H1 (cell line): ENCODE results near the gene C5. TPM values are rescaled to one million over a fixed set of nuclear protein-coding genes. Genes with fewer than 3 reads are reported as not detected.

Experiments used
- CTCF ChIA-PET: fragments of 300-600 bp; sonication (Branson Sonifier 250); formaldehyde crosslinking; loops from one replicate; lab custom pipeline; 2021; ENCODE audit not compliant: partially characterized antibody; lab: Charles Lee
- POLR2A ChIA-PET: fragments of 300-600 bp; sonication (Branson Sonifier 250); formaldehyde crosslinking; loops from one replicate; lab custom pipeline; 2021; ENCODE audit warnings: inconsistent platforms; ENCODE audit not compliant: partially characterized antibody; lab: Charles Lee
- DNase-seq, 2 experiments: peaks; one replicate each; pipeline versions ENCODE4 v3.0.0 to v3.0.0-alpha.2; 2010 to 2022; ENCODE audit warnings: low spot score in 2 of 2, low read depth in 1 of 2, mixed read lengths in 1 of 2
- FAIRE-seq: peaks from 2 replicates; lab custom pipeline; 2011; peaks lifted over from hg19 to GRCh38; lab: Jason Lieb, UNC
- H2AFZ ChIP-seq: 2 replicates; pipeline ENCODE4 v1.8.1; 2012; ENCODE audit warnings: low read length, inconsistent platforms
- H2AK5ac ChIP-seq: 2 replicates; pipeline ENCODE4 v1.6.1; 2013; ENCODE audit warnings: low read depth, low read length
- H2BK120ac ChIP-seq: replicated peaks from 2 replicates; pipeline ENCODE3; 2013; ENCODE audit warnings: low read depth, low read length, inconsistent platforms
- H2BK12ac ChIP-seq: 2 replicates; pipeline ENCODE4 v1.6.1; 2013; ENCODE audit warnings: low read depth, low read length
- H2BK15ac ChIP-seq: 2 replicates; pipeline ENCODE4 v1.6.1; 2013; ENCODE audit warnings: low read length
- H2BK20ac ChIP-seq: 2 replicates; pipeline ENCODE4 v1.6.1; 2013; ENCODE audit warnings: low read length
- H2BK5ac ChIP-seq: 2 replicates; pipeline ENCODE4 v1.6.1; 2013; ENCODE audit warnings: low read depth, low read length
- H3K14ac ChIP-seq: 2 replicates; pipeline ENCODE4 v1.6.1; 2013; ENCODE audit warnings: inconsistent platforms; ENCODE audit not compliant: insufficient read length
- H3K18ac ChIP-seq: 2 replicates; pipeline ENCODE4 v1.6.1; 2013; ENCODE audit warnings: low read length; ENCODE audit errors: extremely low read depth
- H3K23ac ChIP-seq: 2 replicates; pipeline ENCODE4 v1.6.1; 2013; ENCODE audit warnings: inconsistent platforms; ENCODE audit not compliant: insufficient read length
- H3K23me2 ChIP-seq: 2 replicates; pipeline ENCODE4 v1.6.1; 2013; ENCODE audit warnings: low read depth, low read length
- H3K27ac ChIP-seq: 2 replicates; pipeline ENCODE4 v1.6.1; 2011; ENCODE audit warnings: low read depth, low read length, inconsistent platforms
- H3K27me3 ChIP-seq, 4 experiments: replicated peaks in 1 of 4; 1 replicate in 1 of 4; 2 replicates in 3 of 4; pipeline versions ENCODE4 v1.6.1 to v1.8.1; 2011 to 2013; ENCODE audit warnings: low read length in 3 of 4, mild to moderate bottlenecking in 3 of 4, inconsistent platforms in 2 of 4, mixed read lengths in 2 of 4, moderate library complexity in 1 of 4; ENCODE audit not compliant: control insufficient read depth in 3 of 4, insufficient read depth in 3 of 4; ENCODE audit errors: extremely low read depth in 1 of 4
- H3K36me3 ChIP-seq, 4 experiments: 2 replicates each; pipeline versions ENCODE4 v1.6.1 to v1.8.1; 2011 to 2013; ENCODE audit warnings: mild to moderate bottlenecking in 4 of 4, low read length in 3 of 4, moderate library complexity in 2 of 4, control low read depth in 1 of 4, inconsistent platforms in 1 of 4; ENCODE audit not compliant: insufficient read depth in 4 of 4, control insufficient read depth in 2 of 4
- H3K4ac ChIP-seq: replicated peaks from 2 replicates; pipeline ENCODE3; 2013; ENCODE audit warnings: low read length, low read depth, mixed read lengths, inconsistent platforms; ENCODE audit not compliant: insufficient read length
- H3K4me1 ChIP-seq, 4 experiments: replicated peaks in 1 of 4; 1 replicate in 1 of 4; 2 replicates in 3 of 4; pipeline versions ENCODE4 v1.6.1 to v1.8.1; 2011 to 2013; ENCODE audit warnings: low read length in 3 of 4, inconsistent platforms in 2 of 4, mixed read lengths in 1 of 4; ENCODE audit not compliant: insufficient read depth in 4 of 4, control insufficient read depth in 3 of 4
- H3K4me2 ChIP-seq, 2 experiments: 2 replicates each; pipeline versions ENCODE4 v1.6.1 to v1.8.1; 2011 to 2013; ENCODE audit warnings: low read depth in 2 of 2, low read length in 2 of 2, control low read depth in 1 of 2, inconsistent platforms in 1 of 2, mild to moderate bottlenecking in 1 of 2; ENCODE audit not compliant: insufficient read depth in 1 of 2
- H3K4me3 ChIP-seq, 4 experiments: fragments of 200-600, 300-600 bp in 1 of 4; sonication (generic), shearing (Covaris generic), sonication (Bioruptor Twin) in 1 of 4; 2 replicates each; pipeline versions ENCODE4 v1.5.1 to v1.8.1; 2011 to 2016; ENCODE audit warnings: low read length in 4 of 4, low read depth in 3 of 4, control low read depth in 2 of 4, inconsistent platforms in 2 of 4, mild to moderate bottlenecking in 2 of 4, mixed read lengths in 1 of 4, moderate library complexity in 1 of 4; ENCODE audit not compliant: insufficient read depth in 2 of 4; ENCODE audit errors: extremely low read depth in 1 of 4
- H3K56ac ChIP-seq: replicated peaks from 2 replicates; pipeline ENCODE3; 2013; ENCODE audit warnings: low read depth, mild to moderate bottlenecking, mixed read lengths, low read length, inconsistent platforms; ENCODE audit not compliant: insufficient read length
- H3K79me1 ChIP-seq: 2 replicates; pipeline ENCODE4 v1.6.1; 2013; ENCODE audit warnings: low read depth, low read length, control low read depth
- H3K79me2 ChIP-seq, 2 experiments: 2 replicates each; pipeline versions ENCODE4 v1.6.1 to v1.8.1; 2012 to 2013; ENCODE audit warnings: low read length in 2 of 2, mild to moderate bottlenecking in 2 of 2, inconsistent platforms in 1 of 2; ENCODE audit not compliant: insufficient read depth in 2 of 2, control insufficient read depth in 1 of 2
- H3K9ac ChIP-seq, 4 experiments: replicated peaks in 1 of 4; 1 replicate in 1 of 4; 2 replicates in 3 of 4; pipeline versions ENCODE4 v1.6.1 to v1.8.1; 2011 to 2013; ENCODE audit warnings: low read depth in 3 of 4, low read length in 3 of 4, control low read depth in 2 of 4, mild to moderate bottlenecking in 2 of 4, moderate library complexity in 2 of 4, inconsistent platforms in 1 of 4; ENCODE audit errors: extremely low read depth in 1 of 4
- H3K9me3 ChIP-seq, 2 experiments: 2 replicates each; pipeline versions ENCODE4 v1.6.1 to v1.8.1; 2012 to 2013; ENCODE audit warnings: mild to moderate bottlenecking in 2 of 2, moderate library complexity in 2 of 2, control low read depth in 1 of 2, inconsistent platforms in 1 of 2, low read depth in 1 of 2, low read length in 1 of 2, mixed read lengths in 1 of 2; ENCODE audit not compliant: insufficient read depth in 2 of 2
- H4K20me1 ChIP-seq, 2 experiments: replicated peaks in 1 of 2; 2 replicates each; pipeline versions ENCODE3 to v1.8.1; 2011 to 2013; ENCODE audit warnings: inconsistent platforms in 2 of 2, low read length in 2 of 2, mild to moderate bottlenecking in 1 of 2; ENCODE audit not compliant: insufficient read depth in 2 of 2, control insufficient read depth in 1 of 2
- H4K5ac ChIP-seq: 2 replicates; pipeline ENCODE4 v1.6.1; 2013; ENCODE audit warnings: low read length, low read depth, mixed read lengths, inconsistent platforms; ENCODE audit not compliant: insufficient read length
- H4K8ac ChIP-seq: 2 replicates; pipeline ENCODE4 v1.8.0; 2013; ENCODE audit warnings: mild to moderate bottlenecking, moderate library complexity, low read length, inconsistent platforms; ENCODE audit not compliant: insufficient read depth; ENCODE audit errors: extremely low read depth
- H4K91ac ChIP-seq: replicated peaks from 2 replicates; pipeline ENCODE3; 2013; ENCODE audit warnings: low read length, mixed read lengths, inconsistent platforms; ENCODE audit not compliant: insufficient read length
- NANOG ChIP-seq: IDR thresholded peaks from 2 replicates; pipeline ENCODE4 v1.6.1; 2011; ENCODE audit warnings: low read length, low read depth, mild to moderate bottlenecking, inconsistent platforms; ENCODE audit not compliant: insufficient read depth, poor library complexity, severe bottlenecking
- RAD21 ChIP-seq, 2 experiments: IDR thresholded peaks in 1 of 2; conservative IDR thresholded peaks in 1 of 2; 2 replicates each; pipeline ENCODE4 v1.6.1; 2011; ENCODE audit warnings: low read depth in 2 of 2, low read length in 2 of 2, improper control_type of control experiment in 1 of 2, inconsistent platforms in 1 of 2, mild to moderate bottlenecking in 1 of 2, moderate library complexity in 1 of 2
- SIRT6 ChIP-seq: IDR thresholded peaks from one replicate; pipeline ENCODE4 v1.7.1; 2012; ENCODE audit warnings: low read length, inconsistent platforms
- SP4 ChIP-seq: IDR thresholded peaks from 2 replicates; pipeline ENCODE4 v1.6.1; 2012; ENCODE audit warnings: low read length, inconsistent platforms
- SUZ12 ChIP-seq: fragments of 200-600 bp; sonication (generic); IDR thresholded peaks from 2 replicates; pipeline ENCODE4 v1.6.1; 2012; ENCODE audit warnings: mild to moderate bottlenecking, inconsistent platforms, low read length, moderate library complexity, mixed read lengths
- whole genome bisulfite sequencing, 2 experiments: shearing (Covaris generic) in 1 of 2; methylation state at CpG; one replicate each; pipeline versions ENCODE4 v1.1.6 to v1.1.7; 2013 to 2015; ENCODE audit warnings: low lambda C conversion rate in 2 of 2, mixed read lengths in 2 of 2, inconsistent platforms in 1 of 2, low coverage in 1 of 2, missing lambda C conversion rate in 1 of 2; ENCODE audit not compliant: insufficient replicate concordance in 2 of 2, insufficient coverage in 1 of 2, insufficient read length in 1 of 2; ENCODE audit errors: extremely low coverage in 1 of 2, missing lambda C conversion rate in 1 of 2; 5-methylcytosine and 5-hydroxymethylcytosine counted together
- polyA plus RNA-seq, 7 experiments: library from polyadenylated mRNA; depleted of rRNA in 3 of 7; stranded (reverse) in 5 of 7; unstranded in 2 of 7; fragments of >200 nt in 5 of 7; fragments of 200-250 nt in 2 of 7; gene quantifications; 1 replicate in 5 of 7; 2 replicates in 1 of 7; 4 replicates in 1 of 7; pipeline versions ENCODE4 v1.2.1 to v1.2.3, GENCODE V29; 2011 to 2013; ENCODE audit warnings: missing spikeins in 2 of 7, mixed read lengths in 2 of 7
- total RNA-seq: library from RNA; stranded (reverse); fragmentation: NEBNext Ultra II Directional; extraction: Animal tissue kit (Norgen Biotek cat#: 25700); gene quantifications from 2 replicates; pipeline ENCODE4 v1.2.1, GENCODE V29; 2021

The C5 gene
- total and polyA plus RNA-seq, 2 of the 8 experiments (the other 6 are each of a cell fraction or from before 2014, with no cell fraction given) = 0.24 to 0.35 TPM

GRCh38 chr9:120944948-120945347 lies 105.1 kb downstream of the C5 start:
- no peak overlapping the region for H2AK5ac ChIP-seq
- no peak overlapping the region for H2BK12ac ChIP-seq
- no peak overlapping the region for H3K23ac ChIP-seq
- no peak for FAIRE-seq
- H3K27me3 ChIP-seq = no peaks in the 10 kb centered on the region
- 90 to 100% methylated on average over 1 to 3 of the region's 3 CpGs for WGBS, 2 experiments
- no peak overlapping the region for H2AFZ ChIP-seq
- no peak overlapping the region for H4K91ac ChIP-seq
- H2BK20ac ChIP-seq = no peak overlapping the region
- H2BK120ac ChIP-seq = no peak overlapping the region
- H3K27ac ChIP-seq = no peak overlapping the region
- no peak overlapping the region for H4K8ac ChIP-seq
- ChIA-PET POLR2A (no interaction called here), CTCF (interaction anchor here (1.8 to 12.5 kb wide), 2 partner anchors 9 to 79 kb away, joined by 6 to 108 read pairs; no protein-coding TSS in a partner anchor)
- no peak overlapping the region for H3K4me3 ChIP-seq
- H3K14ac ChIP-seq = no peak overlapping the region
- H3K56ac ChIP-seq = no peak overlapping the region
- no peaks in the 10 kb centered on the region for H3K79me2 ChIP-seq
- H3K9me3 ChIP-seq = no peaks in the 10 kb centered on the region
- no peak overlapping the region for H3K4ac ChIP-seq
- no peak overlapping the region for H3K18ac ChIP-seq
- no peaks in the 10 kb centered on the region; a peak in 1 of 8 replicates for H3K36me3 ChIP-seq
- H2BK5ac ChIP-seq = no peak overlapping the region
- TF ChIP-seq RAD21 (IDR thresholded peaks at IDR 0.05 in 1 of 2, conservative IDR thresholded peaks at IDR 0.05 in 1 of 2; ENCODE audit: low read depth in 2 of 2, low read length in 2 of 2) (no peak), SUZ12 (no peak), NANOG (no peak), SP4 (no peak), SIRT6 (no peak)
- no peaks in the 10 kb centered on the region for H3K79me1 ChIP-seq
- no peak overlapping the region for H4K5ac ChIP-seq
- no peak overlapping the region for H2BK15ac ChIP-seq
- no peaks in the 10 kb centered on the region for H4K20me1 ChIP-seq
- H3K9ac ChIP-seq = no peak overlapping the region
- no peak overlapping the region for H3K4me2 ChIP-seq
- no peaks in the 10 kb centered on the region; the same call in 1 of the 2 replicates for H3K23me2 ChIP-seq
- DNase-seq = no peak
- H3K4me1 ChIP-seq = peaks cover 0 to 14% (median 7%) of the 10 kb centered on the region in 4 experiments; a peak in 6 of 7 replicates
